GM18868 (cell line): ENCODE measurements around the gene MAP3K10.

ENCODE experiments used
- ATAC-seq: cut with Tn5 transposase; IDR thresholded peaks from one replicate; pipeline ENCODE4 v1.9.1; 2021; ENCODE audit warnings: mild to moderate bottlenecking, moderate library complexity; ENCODE audit not compliant: unreplicated experiment

Gene MAP3K10

DNA sequence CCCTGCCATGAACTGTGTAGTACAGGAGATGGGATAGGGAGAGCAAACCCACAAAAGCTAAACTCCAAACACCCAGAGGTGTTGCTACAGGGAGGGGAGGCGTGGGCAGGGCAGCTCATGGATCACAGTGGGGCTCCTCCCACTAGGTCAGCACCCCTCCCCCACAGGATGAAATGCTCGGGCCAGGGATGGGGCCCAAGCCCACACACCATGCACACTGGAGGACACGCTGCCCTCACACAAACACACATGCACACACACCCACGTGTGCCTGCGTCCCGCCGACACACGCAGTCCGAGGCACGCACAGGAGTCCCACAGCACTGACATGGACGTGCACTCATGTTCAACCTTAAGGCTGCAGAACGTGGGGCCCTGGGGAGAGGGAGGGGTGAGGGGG is 41.3 kb downstream of the MAP3K10 start:
- ATAC-seq, result no peak

DNA sequence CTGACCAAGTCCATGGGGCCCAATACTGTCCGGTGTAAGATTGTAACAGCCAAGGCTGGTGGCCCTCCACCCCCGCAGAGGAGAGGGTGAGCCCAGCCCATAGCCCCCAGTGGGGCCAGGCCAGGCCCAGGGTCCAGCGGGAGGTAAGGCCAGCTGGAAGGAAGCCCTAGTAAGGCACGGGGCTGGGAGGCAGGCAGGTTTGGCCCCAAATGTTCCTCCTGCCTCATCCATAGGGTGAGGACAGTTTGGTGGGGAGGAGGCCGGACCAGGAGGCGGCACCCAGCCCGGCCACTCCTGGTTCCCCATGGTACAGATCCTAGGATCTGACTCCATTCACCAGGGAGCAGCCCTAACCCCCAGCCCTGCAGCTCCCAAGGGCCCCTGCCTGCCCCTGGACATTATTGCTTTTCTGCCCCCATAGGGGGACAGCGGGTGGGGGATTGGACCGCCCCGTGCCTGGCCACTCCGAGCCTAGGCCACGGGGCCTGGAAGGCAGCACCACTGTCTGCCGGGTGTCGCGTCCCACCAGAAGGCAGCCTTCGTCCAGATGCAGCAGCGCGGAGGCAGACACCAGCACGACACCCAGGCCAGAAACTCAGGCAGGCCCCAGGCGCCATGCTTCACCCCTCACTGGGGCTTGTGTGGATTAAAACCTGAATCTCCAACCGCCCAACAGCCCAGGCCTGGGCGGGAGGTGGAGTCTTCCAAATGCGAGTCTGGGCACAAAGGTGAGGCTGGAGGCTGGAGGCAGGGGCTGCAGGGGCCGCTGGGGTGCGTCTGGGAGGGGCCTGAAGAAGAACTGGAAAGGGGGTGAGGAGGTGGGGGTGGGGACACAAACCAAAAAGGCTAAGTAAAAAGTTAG is 42.0 kb downstream of the MAP3K10 start:
- ATAC-seq, result no peak

DNA sequence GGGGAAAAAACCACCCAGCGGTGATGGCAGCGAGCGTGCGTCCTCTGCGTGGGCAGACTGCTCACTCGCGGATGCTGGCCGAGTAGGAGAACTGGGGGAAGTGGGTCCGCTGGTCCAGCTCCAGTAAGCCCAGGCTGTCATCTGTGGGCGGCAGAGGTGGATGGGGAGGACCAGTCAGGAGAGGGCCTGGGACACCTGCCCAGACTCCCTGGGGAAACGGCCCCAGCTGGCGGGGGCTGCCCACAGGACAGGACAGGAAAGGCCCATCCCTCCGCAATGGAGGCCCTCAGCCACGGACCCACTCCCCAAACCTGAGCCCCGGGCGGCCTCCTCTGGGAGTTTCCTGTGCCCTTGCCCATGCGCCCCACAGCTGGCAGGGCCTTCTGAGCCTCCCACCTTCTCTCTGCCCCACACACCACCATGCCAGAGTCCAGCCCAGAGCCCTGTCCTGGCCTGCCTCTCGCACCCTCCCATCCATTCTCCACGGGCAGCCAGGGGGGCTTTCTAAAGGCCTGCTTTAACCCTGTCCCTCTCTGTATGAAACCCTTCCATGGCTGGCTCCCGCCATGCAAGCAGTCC is 42.7 kb downstream of the MAP3K10 start:
- no peak for ATAC-seq

GRCh38 chr19:40234429-40235237 is 43.4 kb downstream of the MAP3K10 start:
- no peak for ATAC-seq

- ATAC-seq, result no peak
Measured at GRCh38 chr19:40235238-40236025, 44.2 kb downstream of the MAP3K10 start.

DNA sequence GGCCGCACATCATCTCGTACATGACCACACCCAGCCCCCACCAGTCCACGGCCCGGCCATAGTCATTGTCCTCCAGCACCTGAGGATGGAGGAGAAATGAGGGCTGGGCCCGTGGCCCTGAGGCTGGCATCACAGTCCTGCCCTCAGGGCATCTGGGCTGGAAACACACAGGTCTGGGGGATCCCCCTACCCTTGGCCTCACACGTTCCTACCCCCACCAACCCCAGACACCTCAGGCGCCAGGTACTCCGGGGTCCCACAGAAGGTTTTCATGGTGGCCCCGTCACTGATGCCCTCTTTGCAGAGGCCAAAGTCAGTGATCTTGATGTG is 44.8 kb downstream of the MAP3K10 start:
- no peak for ATAC-seq

- no peak for ATAC-seq
Measured at GRCh38 chr19:40236366-40236765, 45.1 kb downstream of the MAP3K10 start.

GRCh38 chr19:40237791-40238190 is 46.6 kb downstream of the MAP3K10 start:
- ATAC-seq, result no peak

- no peak for ATAC-seq
Measured at GRCh38 chr19:40238775-40239174, 47.5 kb downstream of the MAP3K10 start.

DNA sequence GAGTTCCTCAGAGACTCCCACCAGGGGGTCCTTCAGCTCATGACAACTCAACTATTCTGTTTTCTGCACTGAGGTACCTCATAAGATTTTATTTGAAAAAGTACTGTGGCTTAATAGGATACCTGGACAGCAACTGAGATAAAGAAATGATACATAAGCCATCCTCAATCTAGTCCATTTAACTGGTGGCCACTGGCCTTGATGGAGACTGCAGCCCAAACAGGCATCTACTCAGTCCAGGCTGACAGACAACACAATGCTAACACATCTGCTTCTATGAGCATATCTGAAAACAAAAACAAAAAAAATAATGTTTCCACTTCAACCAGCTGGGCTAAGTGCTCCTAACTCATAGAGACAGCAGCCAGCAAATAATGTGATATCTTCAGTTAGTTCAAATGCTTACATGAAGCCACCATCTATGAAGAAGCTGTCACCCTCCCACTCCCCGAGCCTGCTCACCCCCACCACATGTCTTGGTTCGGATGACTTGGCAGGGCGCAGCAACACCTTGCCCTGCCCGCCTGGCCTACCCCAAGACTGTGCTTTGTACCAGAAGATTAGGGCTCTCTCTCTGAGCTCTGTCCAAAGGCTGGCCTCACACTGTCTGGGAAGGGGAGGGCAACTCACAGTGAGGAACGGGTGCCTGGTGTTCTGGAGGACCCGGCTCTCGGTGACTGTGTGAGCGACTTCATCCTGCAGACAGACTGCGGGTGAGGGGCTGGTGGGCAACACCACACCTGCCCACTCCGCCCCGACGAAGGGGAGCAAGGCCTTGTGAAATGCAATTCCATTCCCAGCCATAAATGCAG is 48.4 kb downstream of the MAP3K10 start:
- ATAC-seq, result no peak

DNA sequence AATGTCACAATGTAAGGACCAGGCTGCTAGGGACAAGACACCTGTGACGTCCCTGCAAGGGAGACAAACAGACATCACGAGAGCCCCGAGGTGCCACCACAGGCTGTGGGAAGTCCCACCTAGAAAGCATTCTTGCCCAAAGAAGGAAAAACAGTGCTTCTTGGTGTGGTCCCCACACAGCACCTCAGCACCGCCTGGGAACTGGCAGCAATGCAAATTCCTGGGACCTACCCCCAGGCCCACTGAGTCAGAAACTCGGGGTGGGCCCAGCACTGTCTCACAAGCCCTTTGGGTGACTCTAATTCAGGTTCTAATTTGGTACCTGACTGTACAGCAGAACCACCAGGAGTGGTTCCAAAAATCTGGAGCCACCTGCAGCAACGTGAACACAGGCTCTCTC is 49.1 kb downstream of the MAP3K10 start:
- ATAC-seq, result no peak

DNA sequence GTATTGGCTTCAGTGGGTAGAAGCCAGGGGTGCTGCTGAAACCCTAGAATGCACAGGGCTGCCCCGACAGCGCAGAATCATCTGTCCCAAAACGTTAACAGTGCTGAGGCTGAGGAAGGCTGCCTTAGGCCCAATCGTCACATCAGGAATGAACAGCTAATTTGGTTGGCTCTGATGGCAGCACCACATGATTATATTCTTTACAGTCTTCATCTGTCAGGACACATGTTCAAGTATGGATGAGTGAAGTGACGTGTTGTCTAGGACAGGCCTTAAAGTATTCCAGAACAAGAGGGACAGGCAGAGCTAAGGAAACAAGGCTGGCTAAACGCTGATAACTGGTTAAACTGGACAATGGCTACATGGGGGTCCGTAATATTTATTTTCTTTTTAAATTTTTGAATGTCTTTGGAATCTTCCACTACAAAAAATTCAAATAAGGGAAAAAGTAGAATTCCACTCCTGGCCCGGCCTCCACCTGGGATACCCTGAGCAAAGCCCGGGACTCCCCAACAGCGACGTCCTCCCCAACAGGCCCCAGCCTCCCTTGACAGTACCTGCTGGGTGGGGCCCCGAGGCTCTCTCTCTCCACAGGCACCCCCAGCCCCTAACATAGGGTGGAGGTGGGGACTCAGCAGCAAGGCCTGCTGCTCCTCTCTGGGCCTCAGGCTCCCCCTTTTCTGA is 50.0 kb downstream of the MAP3K10 start:
- ATAC-seq, result no peak

GRCh38 chr19:40241809-40242384 is 50.7 kb downstream of the MAP3K10 start:
- no peak for ATAC-seq

- ATAC-seq, result no peak
Measured at GRCh38 chr19:40242480-40242879, 51.3 kb downstream of the MAP3K10 start.

- no peak for ATAC-seq
Measured at GRCh38 chr19:40243181-40243580, 52.0 kb downstream of the MAP3K10 start.

DNA sequence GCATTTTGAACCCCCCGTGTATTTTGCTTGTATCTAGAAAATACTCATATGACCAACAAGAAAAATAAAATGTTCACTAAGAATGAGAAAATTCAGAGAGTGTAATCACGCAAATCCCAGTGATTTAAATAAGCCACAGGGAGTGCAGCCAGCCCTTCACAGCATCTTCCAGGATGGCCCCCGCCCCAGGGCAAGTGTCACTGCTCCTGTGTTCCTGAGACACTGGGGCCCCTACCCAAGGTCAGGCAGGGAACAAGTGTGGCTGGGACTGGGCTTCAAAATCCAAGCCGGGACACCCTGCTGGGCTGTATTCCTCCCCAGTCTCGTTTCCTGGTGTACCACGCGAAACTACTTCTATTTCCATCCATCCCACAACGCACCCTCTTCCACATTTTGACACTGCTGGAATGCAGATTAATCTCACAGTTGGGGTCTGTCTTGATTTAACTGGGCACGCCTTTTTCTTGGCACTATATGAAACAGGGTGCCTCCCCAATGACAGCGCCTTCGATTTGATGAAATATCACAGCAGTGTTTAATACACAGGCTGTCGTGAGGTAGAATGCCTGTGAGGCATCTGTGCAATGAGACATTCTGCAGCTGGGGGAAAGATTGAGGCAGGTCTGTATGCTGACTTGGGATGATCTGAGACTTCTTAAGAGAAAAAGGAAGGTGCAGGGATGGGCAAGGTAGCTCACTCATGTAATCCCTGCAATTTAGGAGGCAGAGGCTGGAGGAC is 53.5 kb downstream of the MAP3K10 start:
- no peak for ATAC-seq

DNA sequence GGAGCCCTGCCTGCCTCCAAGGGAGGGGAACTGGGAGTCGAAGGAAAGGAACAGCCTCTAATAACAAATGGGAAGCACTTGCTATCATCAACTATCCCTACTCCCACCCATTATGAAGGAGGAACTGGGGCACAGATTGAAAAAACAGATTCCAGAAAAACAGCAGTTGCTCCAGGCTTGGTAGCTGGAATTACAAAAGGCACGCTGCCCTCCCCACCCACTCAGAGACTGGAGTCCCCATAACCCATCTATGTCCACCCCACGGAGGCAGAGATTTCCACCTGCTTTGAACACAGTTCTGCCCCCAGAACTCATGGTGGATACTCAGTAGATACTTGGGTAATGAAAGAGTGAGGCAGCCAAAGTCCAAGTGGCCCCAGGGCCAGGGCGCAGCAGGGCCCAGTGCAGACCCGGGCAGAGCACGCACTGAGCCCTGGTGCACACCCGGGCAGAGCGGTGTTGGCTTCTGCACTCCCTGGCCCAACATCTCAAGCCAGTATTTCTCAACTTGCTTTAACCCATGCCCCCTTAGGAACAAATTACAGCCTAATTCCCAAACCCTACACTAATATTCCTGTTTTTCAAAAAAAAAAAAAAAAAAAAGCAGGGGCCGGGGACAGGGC is 54.4 kb downstream of the MAP3K10 start:
- ATAC-seq, result no peak
